RWPE1 (cell line): ENCODE data around the gene KLHDC8A.
"Not testable (repeated sequence)": the region's sequence is repeated elsewhere in the genome, so short reads cannot be mapped to it uniquely, and the experiment has no call there.

Source experiments
- CTCF ChIA-PET: fragments of 350-600 bp; sonication (Branson Sonifier 250); formaldehyde crosslinking; extraction: SDS; loops from one replicate; lab custom pipeline; 2021; lab: Yijun Ruan, JAX
- POLR2A ChIA-PET: fragments of 400-600 bp; formaldehyde crosslinking; extraction: SDS; loops from one replicate; lab custom pipeline; 2020; ENCODE audit warnings: antibody characterized with exemption; ENCODE audit not compliant: low non-redundant PET; lab: Yijun Ruan, JAX
- DNase-seq: peaks from one replicate; pipeline ENCODE4 v3.0.0; 2012; ENCODE audit warnings: low spot score
- H3K27ac ChIP-seq: fragments of 450-650 bp; 2 replicates; pipeline ENCODE4 v1.5.1; 2017
- TF ChIP-seq, protein P1 (sequence below): fragments of 450-650 bp; conservative IDR thresholded peaks from 2 replicates; pipeline ENCODE4 v1.5.1; 2017; ENCODE audit warnings: low read depth, mild to moderate bottlenecking

KLHDC8A gene, protein sequence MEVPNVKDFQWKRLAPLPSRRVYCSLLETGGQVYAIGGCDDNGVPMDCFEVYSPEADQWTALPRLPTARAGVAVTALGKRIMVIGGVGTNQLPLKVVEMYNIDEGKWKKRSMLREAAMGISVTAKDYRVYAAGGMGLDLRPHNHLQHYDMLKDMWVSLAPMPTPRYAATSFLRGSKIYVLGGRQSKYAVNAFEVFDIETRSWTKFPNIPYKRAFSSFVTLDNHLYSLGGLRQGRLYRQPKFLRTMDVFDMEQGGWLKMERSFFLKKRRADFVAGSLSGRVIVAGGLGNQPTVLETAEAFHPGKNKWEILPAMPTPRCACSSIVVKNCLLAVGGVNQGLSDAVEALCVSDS

DNA sequence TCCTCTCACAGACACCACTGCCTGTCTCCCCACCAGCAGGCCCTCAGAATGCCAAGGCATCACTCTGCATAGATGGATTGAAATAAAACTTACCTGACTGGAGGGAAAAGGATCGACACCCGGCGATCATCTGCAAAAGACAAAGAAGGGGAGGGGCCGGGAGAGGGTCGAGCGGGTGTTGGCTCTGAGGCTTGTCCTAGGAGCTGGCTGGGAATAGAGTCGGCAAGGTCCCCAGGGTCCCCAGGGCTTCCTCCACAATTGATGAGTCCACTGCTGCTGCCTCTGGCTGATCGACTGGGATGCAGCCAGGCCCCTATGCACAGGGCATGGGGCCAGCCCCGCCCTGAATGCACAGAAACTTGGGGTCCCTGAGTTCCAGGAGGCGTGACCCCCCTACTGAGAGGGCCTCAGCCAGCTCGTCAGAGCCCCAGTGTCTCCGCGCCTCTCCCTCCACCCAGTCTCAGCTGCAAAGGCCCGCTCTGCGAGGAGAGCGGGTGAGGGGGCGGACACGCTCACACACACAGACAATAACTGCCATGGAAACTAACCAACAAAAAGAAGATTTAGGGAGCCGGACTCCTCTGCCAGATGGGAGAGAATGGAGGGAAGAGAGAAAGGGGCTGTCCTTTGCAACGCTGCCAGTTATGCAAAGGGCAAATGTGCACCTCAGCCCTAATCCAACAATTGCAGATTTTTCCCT lies at the start of gene KLHDC8A:
KLHDC8A (minus strand) TSS at position 483 of the 700 bp plus-strand sequence. CDS start 13,318 bp downstream, outside the sequence.
- TF ChIP-seq, protein P1, sequence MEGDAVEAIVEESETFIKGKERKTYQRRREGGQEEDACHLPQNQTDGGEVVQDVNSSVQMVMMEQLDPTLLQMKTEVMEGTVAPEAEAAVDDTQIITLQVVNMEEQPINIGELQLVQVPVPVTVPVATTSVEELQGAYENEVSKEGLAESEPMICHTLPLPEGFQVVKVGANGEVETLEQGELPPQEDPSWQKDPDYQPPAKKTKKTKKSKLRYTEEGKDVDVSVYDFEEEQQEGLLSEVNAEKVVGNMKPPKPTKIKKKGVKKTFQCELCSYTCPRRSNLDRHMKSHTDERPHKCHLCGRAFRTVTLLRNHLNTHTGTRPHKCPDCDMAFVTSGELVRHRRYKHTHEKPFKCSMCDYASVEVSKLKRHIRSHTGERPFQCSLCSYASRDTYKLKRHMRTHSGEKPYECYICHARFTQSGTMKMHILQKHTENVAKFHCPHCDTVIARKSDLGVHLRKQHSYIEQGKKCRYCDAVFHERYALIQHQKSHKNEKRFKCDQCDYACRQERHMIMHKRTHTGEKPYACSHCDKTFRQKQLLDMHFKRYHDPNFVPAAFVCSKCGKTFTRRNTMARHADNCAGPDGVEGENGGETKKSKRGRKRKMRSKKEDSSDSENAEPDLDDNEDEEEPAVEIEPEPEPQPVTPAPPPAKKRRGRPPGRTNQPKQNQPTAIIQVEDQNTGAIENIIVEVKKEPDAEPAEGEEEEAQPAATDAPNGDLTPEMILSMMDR, result no peak
- ChIA-PET CTCF (interaction anchor here (0.6 to 4.7 kb wide), 5 partner anchors 18 to 167 kb away, joined by 3 to 67 read pairs (median 6); no protein-coding TSS in a partner anchor), POLR2A (no interaction called here)
- DNase-seq, result no peak
- no peak within 1 kb of the TSS for H3K27ac ChIP-seq

DNA sequence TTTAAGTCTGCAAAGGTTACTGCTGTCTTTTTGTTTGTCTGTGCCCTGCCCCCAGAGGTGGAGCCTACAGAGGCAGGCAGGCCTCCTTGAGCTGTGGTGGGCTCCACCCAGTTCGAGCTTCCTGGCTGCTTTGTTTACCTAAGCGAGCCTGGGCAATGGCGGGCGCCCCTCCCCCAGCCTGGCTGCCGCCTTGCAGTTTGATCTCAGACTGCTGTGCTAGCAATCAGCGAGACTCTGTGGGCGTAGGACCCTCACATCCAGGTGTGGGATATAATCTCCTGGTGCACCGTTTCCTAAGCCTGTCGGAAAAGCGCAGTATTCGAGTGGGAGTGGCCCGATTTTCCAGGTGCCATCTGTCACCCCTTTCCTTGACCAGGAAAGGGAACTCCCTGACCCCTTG lies 49.5 kb upstream of the KLHDC8A start:
- POLR2A ChIA-PET, H3K27ac ChIP-seq, DNase-seq: not testable (repeated sequence)
- CTCF ChIA-PET, result interaction anchor here (0.7 to 1.9 kb wide), 5 partner anchors 9 to 273 kb away, joined by 3 to 8 read pairs (median 6); no protein-coding TSS in a partner anchor

DNA sequence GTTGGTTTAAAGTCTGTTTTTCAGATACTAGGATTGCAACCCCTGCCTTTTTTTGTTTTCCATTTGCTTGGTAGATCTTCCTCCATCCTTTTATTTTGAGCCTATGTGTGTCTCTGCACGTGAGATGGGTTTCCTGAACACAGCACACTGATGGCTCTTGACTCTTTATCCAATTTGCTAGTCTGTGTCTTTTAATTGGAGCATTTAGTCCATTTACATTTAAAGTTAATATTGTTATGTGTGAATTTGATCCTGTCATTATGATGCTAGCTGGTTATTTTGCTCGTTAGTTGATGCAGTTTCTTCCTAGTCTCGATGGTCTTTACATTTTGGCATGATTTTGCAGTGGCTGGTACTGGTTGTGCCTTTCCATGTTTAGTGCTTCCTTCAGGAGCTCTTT lies 47.8 kb upstream of the KLHDC8A start:
- DNase-seq, CTCF ChIA-PET, H3K27ac ChIP-seq, POLR2A ChIA-PET: not testable (repeated sequence)

DNA sequence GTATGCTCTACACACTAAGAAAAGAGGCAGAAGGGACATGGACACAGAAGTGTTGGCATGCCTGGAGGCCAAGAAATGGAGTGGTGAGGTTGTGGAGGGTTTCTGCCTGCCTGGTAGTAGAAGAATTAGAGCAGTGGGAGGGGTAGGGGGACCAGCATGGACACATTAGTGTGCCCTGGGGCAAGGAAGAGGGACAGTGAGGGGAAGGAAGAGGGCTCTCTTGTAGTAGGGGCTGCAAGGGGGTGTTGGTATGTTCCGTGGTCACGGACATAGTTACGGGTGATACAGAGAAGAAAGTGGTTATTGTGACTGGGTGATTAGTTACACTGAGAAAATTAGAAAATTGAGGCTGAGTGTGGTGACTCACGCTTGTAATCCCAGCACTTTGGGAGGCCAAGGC lies 41.9 kb upstream of the KLHDC8A start:
- no peak for DNase-seq
- POLR2A ChIA-PET, result no interaction called here
- TF ChIP-seq, protein P1, result no peak
- CTCF ChIA-PET, result interaction anchor here (0.7 to 4.5 kb wide), 5 partner anchors 28 to 281 kb away, joined by 3 to 94 read pairs (median 4); no protein-coding TSS in a partner anchor
- no peak overlapping the region for H3K27ac ChIP-seq

DNA sequence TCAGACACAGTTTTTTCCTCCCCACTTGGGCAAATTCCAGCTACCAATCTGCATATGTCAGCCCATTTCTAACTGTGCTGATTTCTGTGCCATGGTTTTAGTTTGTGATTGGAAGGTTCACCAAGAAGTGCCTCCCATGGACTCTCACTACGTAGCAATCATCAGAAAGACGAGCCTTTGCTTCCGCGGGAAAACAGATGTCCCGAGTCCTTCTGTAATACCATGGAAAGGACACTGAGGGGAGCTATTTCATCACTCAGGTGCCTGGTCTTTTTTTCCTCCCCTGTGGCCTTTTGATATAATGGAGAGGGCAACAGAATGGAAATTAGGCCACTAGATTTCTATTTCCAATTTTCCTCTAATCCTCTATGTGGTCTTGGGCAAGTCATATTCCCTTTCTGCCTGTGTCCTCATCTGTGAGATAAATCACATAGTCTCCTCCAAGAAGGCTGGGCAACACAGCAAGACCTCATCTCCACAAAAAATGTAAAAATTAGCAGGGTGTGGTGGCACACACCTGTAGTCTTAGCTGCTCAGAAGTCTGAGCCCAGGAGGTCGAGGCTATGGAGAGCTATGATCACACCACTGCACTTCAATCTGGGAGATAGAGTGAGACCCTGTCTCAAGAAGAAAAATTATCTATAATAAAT lies 40.4 kb upstream of the KLHDC8A start:
- POLR2A ChIA-PET, result no interaction called here
- H3K27ac ChIP-seq, result no peak overlapping the region
- DNase-seq, result peak; percentile 87
- CTCF ChIA-PET, result interaction anchor here (0.6 to 4.5 kb wide), 31 partner anchors 10 to 1958 kb away, joined by 3 to 94 read pairs (median 4); partner anchors contain the start of gene CDK18
- TF ChIP-seq, protein P1, result peak; percentile 74

DNA sequence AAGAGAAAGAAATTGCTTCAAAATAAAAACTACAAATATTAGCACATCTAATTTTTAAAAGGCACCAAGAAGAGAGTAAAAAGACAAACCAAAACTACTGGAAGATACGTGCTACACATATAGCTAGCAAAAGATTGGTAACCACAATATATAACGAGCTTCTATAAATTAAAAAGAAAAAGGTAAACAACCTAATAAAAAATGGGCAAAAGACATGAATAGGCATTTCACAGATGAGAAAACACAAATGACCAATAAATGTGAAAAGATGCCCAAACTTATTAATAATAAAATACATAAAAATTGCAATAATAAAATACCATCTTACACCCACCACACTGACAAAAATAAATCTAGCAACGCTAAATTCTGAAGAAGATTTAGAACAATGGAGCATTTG lies 38.9 kb upstream of the KLHDC8A start:
- DNase-seq, result no peak
- H3K27ac ChIP-seq, result no peak overlapping the region
- ChIA-PET CTCF (interaction anchor here (0.5 to 4.5 kb wide), 8 partner anchors 91 to 343 kb away, joined by 3 to 94 read pairs (median 4); no protein-coding TSS in a partner anchor), POLR2A (no interaction called here)
- TF ChIP-seq, protein P1, result no peak

DNA sequence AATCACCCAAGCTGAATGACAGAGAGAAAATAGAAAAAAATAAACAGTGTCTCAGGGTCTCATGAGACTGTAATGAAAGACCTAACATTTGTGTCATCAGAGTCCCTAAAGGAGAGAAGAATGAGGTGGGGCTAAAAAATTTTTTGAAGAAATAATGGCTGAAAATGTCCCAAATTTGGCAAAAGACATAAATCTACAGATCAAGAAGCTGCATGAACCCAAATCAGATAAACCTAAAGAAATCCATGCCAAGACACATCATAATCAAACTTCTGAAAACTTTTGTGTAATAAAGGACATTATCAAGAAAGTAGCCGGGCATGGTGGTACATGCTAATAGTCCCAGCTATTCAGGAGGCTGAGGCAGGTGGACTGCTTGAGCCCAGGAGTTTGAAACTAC lies 35.9 kb upstream of the KLHDC8A start:
- TF ChIP-seq, protein P1, result no peak
- H3K27ac ChIP-seq, result no peak overlapping the region
- POLR2A ChIA-PET, result no interaction called here
- CTCF ChIA-PET, result interaction anchor here (1.0 to 1.1 kb wide), 2 partner anchors 39 to 93 kb away, joined by 3 to 4 read pairs; no protein-coding TSS in a partner anchor
- DNase-seq, result no peak
